HG03139 (cell line): ENCODE results near the gene MAGI3.

ENCODE experiments used
- ATAC-seq: cut with Tn5 transposase; IDR thresholded peaks from one replicate; pipeline ENCODE4 v1.9.1; 2021; ENCODE audit not compliant: unreplicated experiment

The MAGI3 gene

GRCh38 chr1:113641396-113641795, 251.1 kb downstream of the MAGI3 start:
- ATAC-seq = no peak

GRCh38 chr1:113647164-113647563, 256.8 kb downstream of the MAGI3 start:
- ATAC-seq = no peak

- no peak for ATAC-seq
These were observed 258.2 kb downstream of the MAGI3 start for GRCh38 chr1:113648478-113648877.

GRCh38 chr1:113652771-113653170, 262.5 kb downstream of the MAGI3 start:
- no peak for ATAC-seq

GRCh38 chr1:113653741-113654140, 263.4 kb downstream of the MAGI3 start:
- ATAC-seq = no peak

GRCh38 chr1:113654883-113655282, 264.6 kb downstream of the MAGI3 start:
- ATAC-seq = no peak

GRCh38 chr1:113657126-113657525, 266.8 kb downstream of the MAGI3 start:
- ATAC-seq = no peak

GRCh38 chr1:113657556-113658063, 267.3 kb downstream of the MAGI3 start:
- no peak for ATAC-seq

- ATAC-seq = no peak
These were observed 268.7 kb downstream of the MAGI3 start for GRCh38 chr1:113659035-113659434.

GRCh38 chr1:113659556-113659955, 269.2 kb downstream of the MAGI3 start:
- ATAC-seq = no peak

GRCh38 chr1:113660088-113660487, 269.8 kb downstream of the MAGI3 start:
- no peak for ATAC-seq

- no peak for ATAC-seq
These were observed 271.8 kb downstream of the MAGI3 start for GRCh38 chr1:113662101-113662500.

GRCh38 chr1:113663165-113663951, 273.0 kb downstream of the MAGI3 start:
- ATAC-seq = no peak

GRCh38 chr1:113665071-113665470, 274.8 kb downstream of the MAGI3 start:
- no peak for ATAC-seq

GRCh38 chr1:113666126-113666525, 275.8 kb downstream of the MAGI3 start:
- ATAC-seq = no peak

- no peak for ATAC-seq
These were observed 279.7 kb downstream of the MAGI3 start for GRCh38 chr1:113669988-113670387.

- no peak for ATAC-seq
These were observed 280.3 kb downstream of the MAGI3 start for GRCh38 chr1:113670650-113671049.

- no peak for ATAC-seq
These were observed 282.2 kb downstream of the MAGI3 start for GRCh38 chr1:113672491-113672890.

GRCh38 chr1:113674591-113674990, 284.3 kb downstream of the MAGI3 start:
- ATAC-seq = no peak

GRCh38 chr1:113675302-113675701, 285.0 kb downstream of the MAGI3 start:
- no peak for ATAC-seq

- ATAC-seq = no peak
These were observed 286.2 kb downstream of the MAGI3 start for GRCh38 chr1:113676524-113676923.

- ATAC-seq = no peak
These were observed 287.2 kb downstream of the MAGI3 start for GRCh38 chr1:113677250-113678158.
